Testis (tissue), 2 donors: ENCODE results near the gene EPB41L4A.

Source experiments
- CTCF ChIP-seq, 3 experiments: fragments of 450-650 bp in 2 of 3; fragments of 200-600 bp in 1 of 3; sonication (generic) in 1 of 3; IDR thresholded peaks; one replicate each; pipeline ENCODE4 v1.5.1; 2016 to 2019; ENCODE audit warnings: antibody characterized with exemption in 3 of 3, mild to moderate bottlenecking in 2 of 3, moderate library complexity in 1 of 3
- POLR2A ChIP-seq: fragments of 450-650 bp; IDR thresholded peaks from one replicate; pipeline ENCODE4 v1.6.1; 2017; ENCODE audit warnings: antibody characterized with exemption, mild to moderate bottlenecking, moderate library complexity

- TF ChIP-seq POLR2A = no peak
- no peak for TF ChIP-seq CTCF (IDR thresholded peaks at IDR 0.05)
Measured at GRCh38 chr5:112264151-112264550, 154.9 kb downstream of the EPB41L4A start.
